Activated B cell treated with CpG ODN at 0.5 μM for 24 hours (primary cell): ENCODE data around the gene AK2. TPM values are rescaled to one million over a fixed set of nuclear protein-coding genes. Genes with fewer than 3 reads are reported as not detected.

Source experiments
- ATAC-seq: fragments of 200-7000 bp; cut with Tn5 transposase; one replicate; pipeline ENCODE4 v1.10.0; 2021; ENCODE audit warnings: low read depth, mild to moderate bottlenecking, moderate library complexity
- CTCF ChIA-PET: fragments of 350-600 bp; sonication (Branson Sonifier 250); formaldehyde crosslinking; loops from one replicate; lab custom pipeline; 2021; ENCODE audit warnings: antibody characterized with exemption; lab: Charles Lee
- POLR2A ChIA-PET: fragments of 350-600 bp; sonication (Branson Sonifier 250); formaldehyde crosslinking; loops from one replicate; lab custom pipeline; 2021; ENCODE audit warnings: antibody characterized with exemption; lab: Charles Lee
- DNase-seq: peaks from one replicate; pipeline ENCODE4 v3.0.0; 2022
- H3K27ac Mint-ChIP-seq: one replicate; pipeline ENCODE4 v1.8.0; 2020; ENCODE audit warnings: mixed read lengths
- H3K27me3 Mint-ChIP-seq: one replicate; pipeline ENCODE4 v1.8.0; 2021; ENCODE audit warnings: mixed read lengths
- H3K36me3 Mint-ChIP-seq: one replicate; pipeline ENCODE4 v1.8.0; 2021; ENCODE audit warnings: low read depth, mixed read lengths
- H3K4me1 Mint-ChIP-seq: one replicate; pipeline ENCODE4 v1.8.0; 2021; ENCODE audit warnings: mixed read lengths
- H3K4me3 Mint-ChIP-seq: one replicate; pipeline ENCODE4 v1.8.0; 2020; ENCODE audit warnings: mild to moderate bottlenecking, mixed read lengths
- H3K9me3 Mint-ChIP-seq: one replicate; pipeline ENCODE4 v1.8.0; 2020; ENCODE audit warnings: mixed read lengths
- CTCF ChIP-seq: fragments of 200-600 bp; IDR thresholded peaks from one replicate; pipeline ENCODE4 v1.8.0; 2022; ENCODE audit warnings: antibody characterized with exemption, mild to moderate bottlenecking
- intact Hi-C: fragments of 100-400 bp; cut with micrococcal nuclease; formaldehyde crosslinking; loops from one replicate; pipeline ENCODE4 v1.15.1; 2024
- total RNA-seq: library from RNA; stranded (reverse); gene quantifications from 2 replicates; pipeline ENCODE4 v1.2.3, GENCODE V29; 2022

The AK2 gene
- total RNA-seq, 1 donor from 2014 or later: 162 TPM

GRCh38 chr1:33009561-33009960 is 27.1 kb downstream of the AK2 start:
- ChIA-PET CTCF (interaction anchor here (1.3 to 7.4 kb wide), 3 partner anchors 9 to 76 kb away, joined by 3 to 92 read pairs (median 4); no protein-coding TSS in a partner anchor), POLR2A (no interaction called here)
- intact Hi-C loops: no loop called here
- Mint-ChIP-seq H3K4me3 (no peak overlapping the region), H3K27ac (no peak overlapping the region), H3K27me3 (no peaks in the 10 kb centered on the region), H3K4me1 (no peaks in the 10 kb centered on the region), H3K36me3 (peaks cover 75% of the 10 kb centered on the region), H3K9me3 (no peaks in the 10 kb centered on the region)
- TF ChIP-seq CTCF: no peak
- ATAC-seq (no peak), DNase-seq (no peak)

GRCh38 chr1:33008051-33008914 is 28.4 kb downstream of the AK2 start:
- no peak for TF ChIP-seq CTCF
- Mint-ChIP-seq H3K4me3 (no peak overlapping the region), H3K27ac (no peak overlapping the region), H3K4me1 (no peaks in the 10 kb centered on the region), H3K9me3 (no peaks in the 10 kb centered on the region), H3K36me3 (peaks cover 62% of the 10 kb centered on the region), H3K27me3 (no peaks in the 10 kb centered on the region)
- ChIA-PET CTCF (interaction anchor here (1.2 to 7.4 kb wide), 7 partner anchors 7 to 78 kb away, joined by 3 to 92 read pairs (median 4); no protein-coding TSS in a partner anchor), POLR2A (interaction anchor here (1.5 to 3.0 kb wide), 2 partner anchors 15 to 44 kb away, joined by 6 to 11 read pairs; partner anchors contain the start of gene RNF19B)
- intact Hi-C loops: no loop called here
- DNase-seq (no peak), ATAC-seq (no peak)

GRCh38 chr1:33007190-33008050 is 29.3 kb downstream of the AK2 start:
- H3K4me3 Mint-ChIP-seq: no peak overlapping the region
- no peaks in the 10 kb centered on the region for H3K27me3 Mint-ChIP-seq
- POLR2A ChIA-PET: interaction anchor here (1.1 to 3.0 kb wide), 3 partner anchors 14 to 74 kb away, joined by 3 to 11 read pairs (median 6); partner anchors contain the start of gene RNF19B
- ATAC-seq (peak; percentile 76), DNase-seq (no peak)
- intact Hi-C loops: loop anchor here (1.0 kb wide), 1 partner anchor 74 kb away; no protein-coding TSS in a partner anchor
- no peak for TF ChIP-seq CTCF
- no peak overlapping the region for H3K27ac Mint-ChIP-seq
- H3K36me3 Mint-ChIP-seq: peaks cover 54% of the 10 kb centered on the region
- CTCF ChIA-PET: interaction anchor here (0.7 to 7.4 kb wide), 14 partner anchors 9 to 136 kb away, joined by 3 to 92 read pairs (median 4); no protein-coding TSS in a partner anchor
- no peaks in the 10 kb centered on the region for H3K4me1 Mint-ChIP-seq
- no peaks in the 10 kb centered on the region for H3K9me3 Mint-ChIP-seq

GRCh38 chr1:33005838-33006421 is 30.8 kb downstream of the AK2 start:
- DNase-seq: no peak
- ChIA-PET POLR2A (interaction anchor here (0.5 to 1.6 kb wide), 3 partner anchors 42 to 79 kb away, joined by 3 to 4 read pairs (median 4); no protein-coding TSS in a partner anchor), CTCF (interaction anchor here (7.4 kb wide), 1 partner anchor 72 kb away, joined by 92 read pairs; no protein-coding TSS in a partner anchor)
- Mint-ChIP-seq H3K4me1 (no peaks in the 10 kb centered on the region), H3K4me3 (no peak overlapping the region), H3K9me3 (no peaks in the 10 kb centered on the region), H3K27ac (no peak overlapping the region), H3K27me3 (no peaks in the 10 kb centered on the region), H3K36me3 (peaks cover 39% of the 10 kb centered on the region)
- no peak for TF ChIP-seq CTCF
- no peak for ATAC-seq
- intact Hi-C loops: no loop called here
